NCI-H526 (cell line): ENCODE measurements around the gene FBXW8.

Experiments
- DNase-seq, 2 experiments: peaks; one replicate each; lab custom pipeline; 2025; lab: John Stamatoyannopoulos, UW

FBXW8 gene

GRCh38 chr12:116955382-116956021 is 44.8 kb downstream of the FBXW8 start:
- DNase-seq = no peak

- no peak for DNase-seq
Observed at GRCh38 chr12:116958402-116959197, 47.9 kb downstream of the FBXW8 start.

GRCh38 chr12:116959198-116959460 is 48.4 kb downstream of the FBXW8 start:
- no peak for DNase-seq

- no peak for DNase-seq
Observed at GRCh38 chr12:116959845-116960514, 49.2 kb downstream of the FBXW8 start.

GRCh38 chr12:116962197-116962596 is 51.4 kb downstream of the FBXW8 start:
- DNase-seq = no peak

GRCh38 chr12:116962783-116963356 is 52.1 kb downstream of the FBXW8 start:
- no peak for DNase-seq

- DNase-seq = no peak
Observed at GRCh38 chr12:116964054-116965050, 53.6 kb downstream of the FBXW8 start.

GRCh38 chr12:116968986-116969385 is 58.2 kb downstream of the FBXW8 start:
- DNase-seq = no peak

GRCh38 chr12:116969615-116970585 is 59.1 kb downstream of the FBXW8 start:
- DNase-seq = no peak

- no peak for DNase-seq
Observed at GRCh38 chr12:116971222-116971621, 60.5 kb downstream of the FBXW8 start.

GRCh38 chr12:116975779-116976393 is 65.1 kb downstream of the FBXW8 start:
- no peak for DNase-seq

GRCh38 chr12:116977465-116978380 is 67.0 kb downstream of the FBXW8 start:
- DNase-seq = no peak

GRCh38 chr12:116978791-116979508 is 68.2 kb downstream of the FBXW8 start:
- no peak for DNase-seq

GRCh38 chr12:116980083-116980482 is 69.3 kb downstream of the FBXW8 start:
- DNase-seq = no peak

- no peak for DNase-seq
Observed at GRCh38 chr12:116982791-116983411, 72.2 kb downstream of the FBXW8 start.

GRCh38 chr12:116984098-116984497 is 73.3 kb downstream of the FBXW8 start:
- DNase-seq = no peak

- DNase-seq = no peak
Observed at GRCh38 chr12:116990329-116990728, 79.6 kb downstream of the FBXW8 start.
